PC-9 (cell line): ENCODE data around the gene GNAQ.

Experiments used
- CTCF ChIP-seq: fragments of 200-600 bp; sonication (generic); conservative IDR thresholded peaks from 2 replicates; pipeline ENCODE4 v1.6.1; 2017; ENCODE audit warnings: mixed run types, antibody characterized with exemption, mild to moderate bottlenecking, moderate library complexity
- EZH2 ChIP-seq: fragments of 200-600 bp; sonication (generic); IDR thresholded peaks from 2 replicates; pipeline ENCODE4 v1.8.0; 2017; ENCODE audit warnings: antibody characterized with exemption, low read depth

- TF ChIP-seq CTCF = no peak
- no peak for TF ChIP-seq EZH2
Observed at GRCh38 chr9:77997611-77998284, 33.9 kb downstream of the GNAQ start.
